Suprapubic skin (tissue), 4 donors: Measurements from ENCODE around the gene DBN1. TPM values are rescaled to one million over a fixed set of nuclear protein-coding genes. Genes with fewer than 3 reads are reported as not detected.
A peak's percentile ranks its signal among the peaks of the same experiment; 100 is the strongest.

ENCODE experiments used
- DNase-seq, 2 donors: peaks; one replicate each; pipeline ENCODE4 v3.0.0-alpha.2; 2019; ENCODE audit warnings: low spot score in 2 of 2
- H3K27ac ChIP-seq: fragments of 200-600 bp; sonication (generic); one replicate; pipeline ENCODE4 v1.5.1; 2019
- H3K27me3 ChIP-seq: fragments of 200-600 bp; sonication (generic); one replicate; pipeline ENCODE4 v1.5.1; 2019
- H3K36me3 ChIP-seq: fragments of 200-600 bp; sonication (generic); one replicate; pipeline ENCODE4 v1.5.1; 2019
- H3K4me1 ChIP-seq: fragments of 200-600 bp; sonication (generic); one replicate; pipeline ENCODE4 v1.5.1; 2019
- H3K4me3 ChIP-seq: fragments of 200-600 bp; sonication (generic); one replicate; pipeline ENCODE4 v1.5.1; 2019; ENCODE audit warnings: mild to moderate bottlenecking
- H3K9me3 ChIP-seq: fragments of 200-600 bp; sonication (generic); one replicate; pipeline ENCODE4 v1.5.1; 2019
- EP300 ChIP-seq: sonication (generic); formaldehyde crosslinking; IDR thresholded peaks from one replicate; pipeline ENCODE4 v1.6.1; 2017; ENCODE audit warnings: antibody characterized with exemption
- POLR2A ChIP-seq, 2 donors: fragments of 450-650 bp; IDR thresholded peaks; one replicate each; pipeline ENCODE4 v1.6.1; 2017; ENCODE audit warnings: antibody characterized with exemption in 2 of 2, mild to moderate bottlenecking in 2 of 2, moderate library complexity in 2 of 2
- POLR2AphosphoS5 ChIP-seq, 3 donors: sonication (generic); formaldehyde crosslinking; IDR thresholded peaks; one replicate each; pipeline ENCODE4 v1.6.1; 2017; ENCODE audit warnings: antibody characterized with exemption in 3 of 3
- WGBS: methylation state at CpG from one replicate; pipeline ENCODE4 v1.1.5; 2018; 5-methylcytosine and 5-hydroxymethylcytosine counted together
- total RNA-seq, 4 donors: library from RNA; depleted of rRNA; stranded (reverse); fragments of >200 nt; gene quantifications; one replicate each; pipeline ENCODE4 v1.1.0, GENCODE V29; 2016
- TF ChIP-seq, protein P1 (sequence below), 2 donors: fragments of 200-600 bp in 1 of 2; fragments of 450-650 bp in 1 of 2; sonication (generic) in 1 of 2; IDR thresholded peaks; one replicate each; pipeline ENCODE4 v1.5.1; 2016 to 2019; ENCODE audit warnings: antibody characterized with exemption in 2 of 2, mild to moderate bottlenecking in 1 of 2, moderate library complexity in 1 of 2

DBN1 gene
- total RNA-seq, 4 donors from 2014 or later = 13.1 to 43.4 (median 25.3) TPM

DNA sequence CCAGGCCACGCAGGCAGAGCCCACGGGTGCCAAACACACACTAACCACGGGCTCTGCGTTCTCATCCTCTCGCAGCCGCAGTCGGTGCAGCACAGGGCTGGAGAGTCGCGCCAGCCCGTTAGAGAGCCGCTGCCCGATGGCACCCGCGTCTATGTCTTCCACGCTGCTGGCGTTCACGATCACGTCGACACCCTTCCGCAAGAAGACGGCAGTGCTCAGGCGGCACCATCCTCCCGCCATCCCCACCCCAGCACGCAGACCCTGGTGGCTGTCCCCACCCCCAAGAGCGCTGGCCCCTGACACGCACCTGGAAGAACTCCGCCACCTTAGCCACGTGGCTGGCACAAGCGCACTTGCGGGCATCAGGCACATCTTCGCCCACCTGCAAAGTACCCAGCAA is 6.0 kb downstream of the DBN1 start:
- Histone ChIP-seq H3K9me3 (no peaks in the 10 kb centered on the region), H3K27ac (no peak overlapping the region), H3K4me1 (peaks cover 43% of the 10 kb centered on the region), H3K4me3 (no peak overlapping the region), H3K27me3 (no peaks in the 10 kb centered on the region), H3K36me3 (peaks cover 30% of the 10 kb centered on the region)
- TF ChIP-seq EP300 = no peak
- DNase-seq = no peak
- 96% methylated on average over 18 of the region's 31 CpGs for WGBS

- no peak for DNase-seq
- H3K9me3 ChIP-seq = no peaks in the 10 kb centered on the region
- H3K4me1 ChIP-seq = peaks cover 38% of the 10 kb centered on the region
- no peak overlapping the region for H3K27ac ChIP-seq
- no peaks in the 10 kb centered on the region for H3K27me3 ChIP-seq
- whole genome bisulfite sequencing = 92% methylated on average over 25 of the region's 25 CpGs
- H3K36me3 ChIP-seq = peaks cover 30% of the 10 kb centered on the region
- no peak overlapping the region for H3K4me3 ChIP-seq
- TF ChIP-seq EP300 (no peak), POLR2AphosphoS5 (IDR thresholded peaks at IDR 0.05) (no peak), POLR2A (IDR thresholded peaks at IDR 0.05) (no peak)
- TF ChIP-seq, protein P1, sequence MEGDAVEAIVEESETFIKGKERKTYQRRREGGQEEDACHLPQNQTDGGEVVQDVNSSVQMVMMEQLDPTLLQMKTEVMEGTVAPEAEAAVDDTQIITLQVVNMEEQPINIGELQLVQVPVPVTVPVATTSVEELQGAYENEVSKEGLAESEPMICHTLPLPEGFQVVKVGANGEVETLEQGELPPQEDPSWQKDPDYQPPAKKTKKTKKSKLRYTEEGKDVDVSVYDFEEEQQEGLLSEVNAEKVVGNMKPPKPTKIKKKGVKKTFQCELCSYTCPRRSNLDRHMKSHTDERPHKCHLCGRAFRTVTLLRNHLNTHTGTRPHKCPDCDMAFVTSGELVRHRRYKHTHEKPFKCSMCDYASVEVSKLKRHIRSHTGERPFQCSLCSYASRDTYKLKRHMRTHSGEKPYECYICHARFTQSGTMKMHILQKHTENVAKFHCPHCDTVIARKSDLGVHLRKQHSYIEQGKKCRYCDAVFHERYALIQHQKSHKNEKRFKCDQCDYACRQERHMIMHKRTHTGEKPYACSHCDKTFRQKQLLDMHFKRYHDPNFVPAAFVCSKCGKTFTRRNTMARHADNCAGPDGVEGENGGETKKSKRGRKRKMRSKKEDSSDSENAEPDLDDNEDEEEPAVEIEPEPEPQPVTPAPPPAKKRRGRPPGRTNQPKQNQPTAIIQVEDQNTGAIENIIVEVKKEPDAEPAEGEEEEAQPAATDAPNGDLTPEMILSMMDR (IDR thresholded peaks at IDR 0.05) = no peak
Observed at GRCh38 chr5:177466861-177467260, 6.6 kb downstream of the DBN1 start.

GRCh38 chr5:177465044-177465443 is 8.4 kb downstream of the DBN1 start:
- TF ChIP-seq EP300 = no peak
- TF ChIP-seq, protein P1 (IDR thresholded peaks at IDR 0.05) = no peak
- no peak for TF ChIP-seq POLR2AphosphoS5 (IDR thresholded peaks at IDR 0.05)
- TF ChIP-seq POLR2A (IDR thresholded peaks at IDR 0.05) = no peak
- H3K27me3 ChIP-seq = no peaks in the 10 kb centered on the region
- no peak for DNase-seq
- peaks cover 19% of the 10 kb centered on the region for H3K4me1 ChIP-seq
- no peaks in the 10 kb centered on the region for H3K9me3 ChIP-seq
- WGBS = 98% methylated on average over 11 of the region's 11 CpGs
- peaks cover 32% of the 10 kb centered on the region for H3K36me3 ChIP-seq
- H3K4me3 ChIP-seq = no peak overlapping the region
- no peak overlapping the region for H3K27ac ChIP-seq

GRCh38 chr5:177462021-177462670 is 11.3 kb downstream of the DBN1 start:
- Histone ChIP-seq H3K9me3 (no peaks in the 10 kb centered on the region), H3K4me1 (peaks cover 1% of the 10 kb centered on the region), H3K27ac (no peak overlapping the region), H3K36me3 (peaks cover 44% of the 10 kb centered on the region), H3K27me3 (no peaks in the 10 kb centered on the region), H3K4me3 (no peak overlapping the region)
- peak in 1 of 2 donors; percentile 76 for DNase-seq
- TF ChIP-seq, protein P1 (IDR thresholded peaks at IDR 0.05) = no peak
- TF ChIP-seq POLR2A (IDR thresholded peaks at IDR 0.05) (no peak), EP300 (no peak), POLR2AphosphoS5 (IDR thresholded peaks at IDR 0.05) (no peak)
- WGBS = 75% methylated on average over 22 of the region's 27 CpGs

- DNase-seq = peak in 1 of 2 donors; percentile 60
- WGBS = 91% methylated on average over 23 of the region's 28 CpGs
- Histone ChIP-seq H3K36me3 (peaks cover 24% of the 10 kb centered on the region), H3K27ac (no peak overlapping the region), H3K9me3 (no peaks in the 10 kb centered on the region), H3K27me3 (no peaks in the 10 kb centered on the region), H3K4me1 (peaks cover 22% of the 10 kb centered on the region), H3K4me3 (no peak overlapping the region)
- TF ChIP-seq, protein P1 (IDR thresholded peaks at IDR 0.05) = no peak
- TF ChIP-seq POLR2A (IDR thresholded peaks at IDR 0.05) (no peak), POLR2AphosphoS5 (IDR thresholded peaks at IDR 0.05) (no peak), EP300 (no peak)
Observed at GRCh38 chr5:177459819-177460628, 13.4 kb downstream of the DBN1 start.
